MM.1S (cell line): ENCODE data around the gene REEP1.

ENCODE experiments used
- EZH2phosphoT487 ChIP-seq: fragments of 300-600 bp; sonication (generic); IDR thresholded peaks from 2 replicates; pipeline ENCODE4 v1.6.1; 2018; ENCODE audit warnings: antibody characterized with exemption, low read length
- TF ChIP-seq, protein P1 (sequence below): fragments of 300-600 bp; sonication (generic); IDR thresholded peaks from 2 replicates; pipeline ENCODE4 v1.5.1; 2016; ENCODE audit warnings: antibody characterized with exemption, low read length, mixed read lengths

GRCh38 chr2:86358957-86359356 lies 21.5 kb upstream of the REEP1 start:
- TF ChIP-seq, protein P1, sequence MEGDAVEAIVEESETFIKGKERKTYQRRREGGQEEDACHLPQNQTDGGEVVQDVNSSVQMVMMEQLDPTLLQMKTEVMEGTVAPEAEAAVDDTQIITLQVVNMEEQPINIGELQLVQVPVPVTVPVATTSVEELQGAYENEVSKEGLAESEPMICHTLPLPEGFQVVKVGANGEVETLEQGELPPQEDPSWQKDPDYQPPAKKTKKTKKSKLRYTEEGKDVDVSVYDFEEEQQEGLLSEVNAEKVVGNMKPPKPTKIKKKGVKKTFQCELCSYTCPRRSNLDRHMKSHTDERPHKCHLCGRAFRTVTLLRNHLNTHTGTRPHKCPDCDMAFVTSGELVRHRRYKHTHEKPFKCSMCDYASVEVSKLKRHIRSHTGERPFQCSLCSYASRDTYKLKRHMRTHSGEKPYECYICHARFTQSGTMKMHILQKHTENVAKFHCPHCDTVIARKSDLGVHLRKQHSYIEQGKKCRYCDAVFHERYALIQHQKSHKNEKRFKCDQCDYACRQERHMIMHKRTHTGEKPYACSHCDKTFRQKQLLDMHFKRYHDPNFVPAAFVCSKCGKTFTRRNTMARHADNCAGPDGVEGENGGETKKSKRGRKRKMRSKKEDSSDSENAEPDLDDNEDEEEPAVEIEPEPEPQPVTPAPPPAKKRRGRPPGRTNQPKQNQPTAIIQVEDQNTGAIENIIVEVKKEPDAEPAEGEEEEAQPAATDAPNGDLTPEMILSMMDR, result no peak
- TF ChIP-seq EZH2phosphoT487, result no peak
